GM20431 (cell line): ENCODE measurements around the gene CNTNAP3.
"Not testable (repeated sequence)": the region's sequence is repeated elsewhere in the genome, so short reads cannot be mapped to it uniquely, and the experiment has no call there.

Experiments used
- in situ Hi-C: fragments of 300-500 bp; cut with MseI, MboI; formaldehyde crosslinking; loops from one replicate; pipeline ENCODE4 v1.15.0; 2020; ENCODE audit warnings: low sequenced_read_pairs; ENCODE audit not compliant: unreplicated experiment

CNTNAP3 gene

DNA sequence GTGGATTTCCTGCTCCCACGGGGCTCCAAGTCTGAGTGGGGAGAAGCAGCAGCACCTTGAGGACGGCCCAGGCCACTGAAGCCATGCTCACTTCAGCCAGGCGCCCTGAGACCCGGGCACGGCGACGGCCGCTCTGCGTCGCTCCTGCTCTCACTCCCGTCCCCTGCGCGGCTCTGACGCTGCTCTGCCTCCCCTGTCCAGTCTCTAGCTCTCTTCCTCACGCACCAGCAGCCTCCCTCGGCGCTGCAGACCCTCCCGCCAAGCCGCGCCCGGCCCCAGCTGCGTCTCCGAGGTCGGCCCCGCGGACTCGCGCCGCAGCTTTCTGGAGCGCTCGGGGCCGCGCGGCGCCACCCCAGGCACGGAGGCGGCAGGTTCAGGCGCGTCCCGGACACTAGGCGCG, at the start of gene CNTNAP3:
CNTNAP3 (minus strand) TSS at position 188 of the 400 bp plus-strand sequence; CDS start at position 85, 103 bp downstream.
- in situ Hi-C loops = not testable (repeated sequence)

DNA sequence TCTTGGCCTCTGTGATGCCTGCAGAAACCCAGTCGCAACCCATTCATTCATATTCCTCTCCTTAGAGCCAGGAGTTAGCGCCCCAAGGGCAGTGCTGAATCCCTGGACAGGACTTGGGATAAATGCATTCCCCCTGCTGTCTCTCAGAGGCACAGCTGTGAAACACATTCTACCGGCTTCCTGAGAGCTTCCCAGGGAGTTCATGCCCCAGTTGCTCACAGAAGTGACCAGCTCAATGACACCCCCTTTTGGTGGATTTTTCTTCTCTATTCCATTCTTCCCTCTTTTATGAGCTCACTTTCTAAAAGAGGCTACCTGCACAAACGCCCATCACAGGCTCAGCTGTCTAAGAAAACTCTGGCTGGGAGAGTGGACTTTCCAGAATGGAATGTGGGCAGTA, 8.0 kb downstream of the CNTNAP3 start:
- in situ Hi-C loops = not testable (repeated sequence)

- in situ Hi-C loops = not testable (repeated sequence)
These were observed 45.5 kb downstream of the CNTNAP3 start for GRCh38 chr9:39242513-39242912.

DNA sequence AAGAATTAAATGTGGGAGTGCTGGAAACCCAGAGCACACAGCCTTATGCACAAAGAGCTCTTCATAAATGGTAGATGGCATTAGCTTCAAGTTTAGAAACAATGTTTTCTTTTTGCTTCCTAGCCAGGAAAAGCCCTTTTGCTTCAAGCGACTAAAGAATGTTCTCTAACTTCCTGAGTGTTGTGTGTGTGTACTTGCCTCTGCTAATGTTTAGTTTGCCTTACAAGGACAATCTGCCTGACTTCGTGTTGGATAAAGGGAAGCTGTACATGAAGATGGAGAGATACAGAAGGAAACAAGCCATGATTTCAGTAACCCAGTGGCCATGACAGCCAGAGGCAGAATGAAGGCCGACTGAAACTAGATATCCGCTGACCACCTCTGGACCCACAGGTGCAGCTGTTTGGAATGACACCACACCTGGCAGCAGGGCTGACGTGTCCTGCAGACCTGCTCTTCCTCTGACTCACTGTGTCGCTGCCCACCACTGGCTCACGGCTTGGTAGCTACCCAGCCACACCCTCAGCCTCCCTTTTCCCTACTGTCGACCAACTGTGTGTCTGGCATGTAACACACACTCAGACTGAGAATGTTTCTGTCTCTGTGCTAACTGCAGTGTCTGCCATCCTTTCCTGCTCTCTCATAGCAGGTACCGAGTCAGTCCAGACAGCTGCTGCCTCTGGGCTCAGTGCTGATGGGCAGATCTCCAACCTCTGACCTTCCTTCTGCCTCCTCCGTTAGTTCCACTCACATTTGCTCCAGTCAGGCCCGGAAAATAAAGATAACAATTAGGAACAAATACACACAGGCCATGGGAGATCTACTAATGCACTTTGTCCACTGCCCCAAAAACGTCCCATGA, 55.6 kb downstream of the CNTNAP3 start:
- in situ Hi-C loops = not testable (repeated sequence)

DNA sequence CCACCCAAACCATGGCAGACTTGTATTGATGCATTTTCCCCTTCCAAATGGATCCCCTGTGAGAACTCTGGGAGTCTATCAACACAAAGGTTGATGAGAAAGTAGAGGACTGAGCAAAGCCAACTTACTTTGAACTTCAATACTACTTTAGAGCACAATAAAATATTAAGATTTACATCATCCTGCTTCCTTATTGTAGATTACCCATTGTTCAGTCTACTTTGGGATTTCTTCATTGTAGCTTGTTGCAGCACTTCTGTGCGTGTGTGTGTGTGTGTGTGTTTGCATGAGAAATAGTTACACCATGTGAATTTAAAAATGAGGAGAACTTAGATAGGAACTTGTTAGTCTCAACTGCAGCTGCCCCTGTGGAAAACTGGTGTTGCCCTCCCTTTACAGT, 72.0 kb downstream of the CNTNAP3 start:
- in situ Hi-C loops = not testable (repeated sequence)

- in situ Hi-C loops = not testable (repeated sequence)
These were observed 78.2 kb downstream of the CNTNAP3 start for GRCh38 chr9:39209773-39210172.

DNA sequence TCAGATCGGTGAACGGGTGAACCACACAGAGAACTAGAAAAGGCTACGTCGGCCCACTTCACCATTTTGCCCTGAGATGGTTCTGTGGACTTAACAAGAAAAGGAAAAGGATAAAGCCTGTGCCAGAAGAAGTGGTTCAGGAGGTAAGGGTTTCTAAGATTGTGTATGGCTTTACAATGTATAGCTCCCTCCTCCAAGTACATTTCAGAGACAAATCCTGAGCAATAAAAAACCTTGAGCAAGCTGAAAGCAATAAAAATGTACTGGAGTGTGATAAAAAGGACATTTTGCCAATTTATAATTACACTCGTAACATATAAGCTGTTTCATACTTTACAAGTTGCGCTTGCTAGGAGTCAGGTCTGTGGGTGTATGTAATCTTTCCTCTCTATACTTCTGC, 81.3 kb downstream of the CNTNAP3 start:
- in situ Hi-C loops = not testable (repeated sequence)

- in situ Hi-C loops = not testable (repeated sequence)
These were observed 82.1 kb downstream of the CNTNAP3 start for GRCh38 chr9:39205842-39206241.

- in situ Hi-C loops = not testable (repeated sequence)
These were observed 87.6 kb downstream of the CNTNAP3 start for GRCh38 chr9:39200412-39200811.

- in situ Hi-C loops = not testable (repeated sequence)
These were observed 89.8 kb downstream of the CNTNAP3 start for GRCh38 chr9:39198000-39198709.

GRCh38 chr9:39171370-39171769, 116.6 kb downstream of the CNTNAP3 start:
- in situ Hi-C loops = not testable (repeated sequence)

DNA sequence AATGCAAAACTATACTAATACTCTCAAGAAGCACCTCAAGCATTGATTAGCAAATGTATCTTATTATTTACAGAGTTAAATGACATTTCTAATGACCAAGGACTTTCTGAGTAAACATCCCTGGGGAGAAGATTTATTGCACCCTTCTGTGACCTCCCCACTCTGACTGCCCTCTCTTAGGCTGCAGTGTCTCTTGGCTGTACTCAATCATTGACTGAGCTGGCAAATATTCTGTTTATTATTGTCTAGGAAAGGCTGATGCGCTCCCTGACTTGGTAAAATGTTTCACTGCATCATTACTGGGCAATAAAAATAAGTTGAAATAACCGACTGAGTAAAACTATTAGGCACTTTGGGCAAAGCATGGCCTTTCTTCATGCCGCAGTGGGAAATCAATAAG, 130.3 kb downstream of the CNTNAP3 start:
- in situ Hi-C loops = not testable (repeated sequence)

DNA sequence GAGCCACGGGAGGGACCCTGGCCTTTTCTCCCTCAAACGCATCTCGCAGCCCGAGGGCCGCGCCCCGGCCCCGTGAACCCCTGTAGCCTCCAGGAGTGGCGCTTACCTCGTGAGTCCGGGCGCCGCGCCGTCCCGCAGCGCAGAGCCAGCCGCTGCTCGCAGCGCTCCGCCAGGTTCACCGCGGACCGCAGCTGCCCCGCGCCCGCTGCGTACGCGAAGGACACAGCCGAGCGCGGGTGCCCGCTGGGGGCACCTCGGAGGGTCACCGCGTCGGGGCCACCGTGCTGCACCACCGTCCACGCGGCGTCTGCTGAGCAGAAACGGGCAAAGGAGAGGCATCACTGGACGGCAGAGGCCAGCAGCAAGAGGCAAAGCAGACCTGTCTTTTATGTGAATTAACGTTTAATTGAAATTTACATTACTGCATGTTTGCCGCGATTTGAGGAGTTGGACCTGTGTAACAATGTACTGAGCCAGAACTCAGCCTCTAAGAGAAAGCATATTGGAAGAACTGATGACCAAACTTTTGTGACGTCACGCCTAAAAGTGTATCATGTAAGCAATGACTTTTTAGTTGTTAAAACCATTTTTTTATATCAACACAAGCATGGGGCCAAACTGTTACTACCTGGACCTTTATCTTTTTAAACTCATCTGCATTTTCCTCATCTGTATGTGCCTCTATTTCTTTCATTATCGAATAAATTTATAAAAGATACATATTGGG, 155.0 kb downstream of the CNTNAP3 start:
- in situ Hi-C loops = not testable (repeated sequence)

DNA sequence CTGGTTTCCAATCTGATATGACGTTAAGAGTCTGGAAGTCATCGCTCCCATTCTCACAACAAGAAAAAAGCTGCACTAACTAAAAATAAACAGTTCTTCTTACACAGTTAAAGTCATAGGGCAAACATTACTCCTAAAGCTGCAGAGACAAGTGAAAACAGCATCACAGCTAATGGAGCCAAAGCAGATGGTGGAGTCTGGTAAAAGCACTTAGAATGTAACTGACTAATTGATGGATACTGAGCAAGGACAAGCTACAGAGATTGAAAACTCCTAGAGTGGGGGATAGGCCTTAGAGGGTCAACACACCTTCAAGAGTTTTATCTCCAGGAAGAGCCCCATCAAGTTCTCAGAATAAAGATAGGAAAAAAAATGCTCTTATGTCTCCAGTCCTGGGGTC, 166.6 kb downstream of the CNTNAP3 start:
- in situ Hi-C loops = not testable (repeated sequence)

DNA sequence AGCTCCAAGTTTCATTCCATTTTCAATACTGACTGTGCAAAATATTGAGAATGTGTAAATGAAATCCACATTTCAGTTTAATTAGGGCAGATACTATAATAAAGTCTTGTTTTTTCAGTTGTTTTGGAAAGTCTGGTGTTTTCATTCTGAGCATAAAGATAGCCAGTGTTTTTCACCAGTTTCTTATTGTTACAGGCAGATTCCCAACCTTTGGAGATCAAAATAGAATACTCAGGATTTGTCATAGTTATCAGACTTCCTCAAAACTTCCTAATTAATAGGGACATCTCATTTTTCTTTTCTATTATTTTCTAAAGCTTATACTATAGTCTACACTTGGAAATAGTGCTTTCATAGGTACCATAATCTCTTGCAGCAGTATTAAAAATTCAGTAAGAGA, 176.2 kb downstream of the CNTNAP3 start:
- in situ Hi-C loops = not testable (repeated sequence)

DNA sequence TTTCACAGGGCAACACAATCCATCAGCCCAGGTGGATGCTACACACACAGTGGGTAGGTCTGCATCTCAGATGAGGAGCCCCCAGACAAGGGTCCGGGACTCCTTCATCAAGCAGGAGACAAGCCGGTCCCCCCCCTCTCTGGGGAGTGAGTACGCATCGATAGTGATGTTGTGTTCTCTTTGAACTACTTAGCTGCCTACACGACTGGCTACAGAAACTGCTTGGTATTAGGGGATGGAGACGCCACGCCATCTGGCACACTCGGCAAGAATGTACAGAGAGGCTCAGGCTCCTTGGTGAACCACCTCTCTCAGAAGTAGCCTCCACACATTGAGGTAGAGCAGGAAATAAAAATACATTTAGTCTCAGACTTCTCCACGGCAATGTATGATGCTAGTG, 179.8 kb downstream of the CNTNAP3 start:
- in situ Hi-C loops = no loop called here

GRCh38 chr9:39097208-39097607, 190.8 kb downstream of the CNTNAP3 start:
- in situ Hi-C loops = not testable (repeated sequence)

DNA sequence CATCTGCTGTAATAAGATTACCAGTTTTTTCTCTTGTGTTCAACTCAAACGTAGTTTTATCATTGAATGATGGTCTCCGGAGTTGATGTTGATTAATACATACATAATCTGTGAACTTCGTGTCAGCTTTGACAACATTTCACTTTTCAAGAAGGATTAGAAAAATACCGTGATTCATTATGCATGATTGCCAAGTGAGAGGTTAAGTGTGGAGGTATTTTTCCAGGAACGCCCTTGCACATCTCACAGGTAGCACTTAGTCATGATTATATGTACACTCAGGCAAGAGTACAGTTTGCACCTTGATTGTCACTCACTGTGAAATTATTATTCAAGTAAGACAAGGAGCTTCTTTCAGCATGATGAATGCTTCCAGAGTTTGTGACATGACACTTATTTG, 202.7 kb downstream of the CNTNAP3 start:
- in situ Hi-C loops = not testable (repeated sequence)

DNA sequence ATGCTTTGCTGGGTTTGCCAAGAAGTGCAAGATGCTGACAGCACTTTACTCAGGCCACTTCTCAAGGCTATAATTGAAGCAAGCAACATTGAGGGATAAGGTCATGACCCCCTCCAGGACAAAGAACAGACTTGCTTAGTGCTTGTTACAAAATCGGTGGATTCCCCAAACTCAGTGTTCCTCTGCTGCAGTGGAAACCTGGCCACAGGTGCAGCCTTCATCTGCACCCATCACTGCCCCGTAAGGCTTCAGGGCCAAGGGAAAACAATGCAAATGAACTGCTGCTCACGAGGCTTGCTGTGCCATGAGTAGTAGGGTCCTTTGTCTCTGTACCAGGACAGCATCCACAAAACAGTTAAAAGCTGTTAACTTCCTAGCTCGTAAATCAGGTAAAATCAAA, 205.4 kb downstream of the CNTNAP3 start:
- in situ Hi-C loops = not testable (repeated sequence)

DNA sequence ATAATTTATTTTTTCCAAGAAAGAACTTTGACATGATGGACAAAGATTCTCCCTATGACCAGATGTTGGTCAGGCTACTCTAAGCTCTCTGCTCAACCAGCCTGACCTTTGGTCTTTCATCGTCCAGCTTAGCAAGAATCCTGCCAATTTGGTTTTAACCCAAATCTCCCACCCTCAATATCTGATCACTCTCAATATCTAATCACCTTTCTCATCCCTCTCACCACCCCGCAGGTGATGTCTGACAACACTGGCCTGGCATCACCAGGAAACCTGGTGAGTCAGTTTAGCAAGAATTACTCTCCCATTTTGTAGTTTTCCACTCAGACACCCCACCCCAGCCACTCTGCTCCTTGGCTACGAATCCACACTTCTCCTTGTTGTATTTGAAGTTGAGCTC, 207.9 kb downstream of the CNTNAP3 start:
- in situ Hi-C loops = not testable (repeated sequence)
